Peyer's patch (tissue), 4 donors: Measurements from ENCODE around the gene ZNF618.

ENCODE experiments used
- CTCF ChIP-seq, 6 experiments: fragments of 450-650 bp in 4 of 6; fragments of 200-600 bp in 2 of 6; sonication (generic) in 1 of 6; IDR thresholded peaks; one replicate each; pipeline ENCODE4 v1.5.1; 2017 to 2019; ENCODE audit warnings: antibody characterized with exemption in 6 of 6, mild to moderate bottlenecking in 3 of 6, moderate library complexity in 1 of 6
- POLR2A ChIP-seq, 2 donors: fragments of 450-650 bp; IDR thresholded peaks; one replicate each; pipeline ENCODE4 v1.5.1; 2017; ENCODE audit warnings: antibody characterized with exemption in 2 of 2, mild to moderate bottlenecking in 2 of 2, moderate library complexity in 2 of 2

DNA sequence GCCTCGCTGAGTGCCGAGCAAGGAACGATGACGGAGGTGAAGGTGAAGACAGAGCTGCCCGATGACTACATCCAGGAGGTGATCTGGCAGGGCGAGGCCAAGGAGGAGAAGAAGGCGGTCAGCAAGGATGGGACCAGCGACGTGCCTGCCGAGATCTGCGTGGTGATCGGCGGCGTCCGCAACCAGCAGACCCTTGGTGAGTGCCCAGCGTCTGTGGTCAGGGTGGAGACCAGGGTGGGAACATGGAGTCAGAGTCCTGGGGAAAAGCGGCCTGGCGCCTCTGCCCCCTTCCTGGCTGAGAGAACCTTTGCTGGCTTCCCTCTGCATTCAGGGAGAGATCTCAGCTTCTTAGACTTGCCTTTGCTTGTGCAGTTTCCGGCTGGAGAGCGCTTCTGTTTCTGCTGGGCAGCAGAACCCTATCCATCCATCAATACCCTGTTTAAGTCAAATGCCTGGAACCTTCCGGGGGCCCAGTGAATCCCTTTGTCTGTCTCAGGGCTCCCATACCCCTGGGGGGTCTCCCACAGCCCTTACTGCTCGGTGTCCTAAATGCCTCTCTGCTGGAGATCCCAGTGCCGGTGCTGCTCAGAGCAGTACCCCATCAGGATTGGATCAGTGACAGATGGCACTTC lies 112.4 kb downstream of the ZNF618 start:
- TF ChIP-seq CTCF (IDR thresholded peaks at IDR 0.05) (no peak), POLR2A (IDR thresholded peaks at IDR 0.05) (no peak)
